RWPE2 (cell line): ENCODE data around the gene ARHGAP15.

Experiments
- ATAC-seq: fragments of 200-7000 bp; cut with Tn5 transposase; 3 replicates; pipeline ENCODE4 v1.9.1; 2021; ENCODE audit warnings: low read depth
- DNase-seq: peaks from one replicate; pipeline ENCODE4 v3.0.0-alpha.2; 2020; ENCODE audit warnings: low spot score
- H3K27ac ChIP-seq: fragments of 450-650 bp; 2 replicates; pipeline ENCODE4 v1.5.1; 2017; ENCODE audit warnings: mild to moderate bottlenecking; ENCODE audit not compliant: poor library complexity, severe bottlenecking
- H3K27me3 ChIP-seq: fragments of 250-450 bp; sonication (Bioruptor Pico); 2 replicates; pipeline ENCODE4 v1.5.1; 2021; ENCODE audit warnings: mild to moderate bottlenecking, moderate library complexity; ENCODE audit not compliant: insufficient read depth, poor library complexity, severe bottlenecking
- H3K36me3 ChIP-seq: fragments of 250-450 bp; sonication (Bioruptor Pico); 2 replicates; pipeline ENCODE4 v1.5.1; 2020; ENCODE audit warnings: low read depth, mild to moderate bottlenecking, moderate library complexity
- H3K4me1 ChIP-seq: fragments of 250-450 bp; sonication (Bioruptor Pico); 2 replicates; pipeline ENCODE4 v1.5.1; 2021; ENCODE audit warnings: mild to moderate bottlenecking, moderate library complexity; ENCODE audit not compliant: insufficient read depth, poor library complexity, severe bottlenecking
- H3K4me3 ChIP-seq: fragments of 250-450 bp; sonication (Bioruptor Pico); 2 replicates; pipeline ENCODE4 v1.5.1; 2021; ENCODE audit warnings: mild to moderate bottlenecking, moderate library complexity; ENCODE audit not compliant: severe bottlenecking
- H3K9me3 ChIP-seq: fragments of 250-450 bp; sonication (Bioruptor Pico); 2 replicates; pipeline ENCODE4 v1.5.1; 2021; ENCODE audit warnings: mild to moderate bottlenecking, moderate library complexity; ENCODE audit not compliant: severe bottlenecking
- TF ChIP-seq, protein P1 (sequence below): fragments of 450-650 bp; IDR thresholded peaks from one replicate; pipeline ENCODE4 v1.5.1; 2017; ENCODE audit warnings: mild to moderate bottlenecking, moderate library complexity; ENCODE audit not compliant: poor library complexity, severe bottlenecking

Gene ARHGAP15

DNA sequence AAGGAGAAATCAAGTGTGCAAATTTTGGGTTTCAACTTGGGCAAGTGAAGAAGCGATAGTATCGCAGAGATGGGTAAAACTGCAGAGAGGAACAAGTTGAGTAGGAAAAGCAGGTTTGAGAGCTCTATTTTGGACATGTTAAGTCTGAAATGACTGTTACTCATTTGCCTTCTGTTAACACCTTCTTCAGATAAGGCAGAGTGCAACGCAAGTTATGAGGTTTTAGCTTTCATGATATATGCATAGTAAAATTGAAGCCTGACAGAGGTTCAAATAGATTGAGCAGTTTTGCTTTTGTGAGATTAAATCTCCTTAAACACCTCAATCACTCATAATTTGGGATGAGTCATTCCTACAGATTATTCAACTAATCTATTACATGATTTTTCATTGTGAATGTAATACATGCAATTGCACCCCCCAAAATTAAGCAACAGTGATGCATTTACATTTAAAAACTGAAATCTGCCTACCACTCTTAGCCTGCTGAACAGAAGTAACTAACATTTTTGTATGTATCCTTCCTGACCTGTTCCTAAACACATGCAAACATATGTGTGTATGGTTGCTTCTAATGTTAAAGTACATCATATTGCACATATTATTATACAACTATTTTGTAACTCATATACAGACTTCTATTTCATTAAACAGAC is 575.4 kb downstream of the ARHGAP15 start:
- no peak for DNase-seq
- peaks cover 15% of the 10 kb centered on the region for H3K4me1 ChIP-seq
- TF ChIP-seq, protein P1, sequence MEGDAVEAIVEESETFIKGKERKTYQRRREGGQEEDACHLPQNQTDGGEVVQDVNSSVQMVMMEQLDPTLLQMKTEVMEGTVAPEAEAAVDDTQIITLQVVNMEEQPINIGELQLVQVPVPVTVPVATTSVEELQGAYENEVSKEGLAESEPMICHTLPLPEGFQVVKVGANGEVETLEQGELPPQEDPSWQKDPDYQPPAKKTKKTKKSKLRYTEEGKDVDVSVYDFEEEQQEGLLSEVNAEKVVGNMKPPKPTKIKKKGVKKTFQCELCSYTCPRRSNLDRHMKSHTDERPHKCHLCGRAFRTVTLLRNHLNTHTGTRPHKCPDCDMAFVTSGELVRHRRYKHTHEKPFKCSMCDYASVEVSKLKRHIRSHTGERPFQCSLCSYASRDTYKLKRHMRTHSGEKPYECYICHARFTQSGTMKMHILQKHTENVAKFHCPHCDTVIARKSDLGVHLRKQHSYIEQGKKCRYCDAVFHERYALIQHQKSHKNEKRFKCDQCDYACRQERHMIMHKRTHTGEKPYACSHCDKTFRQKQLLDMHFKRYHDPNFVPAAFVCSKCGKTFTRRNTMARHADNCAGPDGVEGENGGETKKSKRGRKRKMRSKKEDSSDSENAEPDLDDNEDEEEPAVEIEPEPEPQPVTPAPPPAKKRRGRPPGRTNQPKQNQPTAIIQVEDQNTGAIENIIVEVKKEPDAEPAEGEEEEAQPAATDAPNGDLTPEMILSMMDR, result no peak
- no peak for ATAC-seq
- H3K9me3 ChIP-seq, result no peaks in the 10 kb centered on the region
- H3K36me3 ChIP-seq, result no peaks in the 10 kb centered on the region
- peak overlapping the region; percentile 44 for H3K27ac ChIP-seq
- H3K27me3 ChIP-seq, result no peaks in the 10 kb centered on the region
- no peak overlapping the region for H3K4me3 ChIP-seq

- no peaks in the 10 kb centered on the region for H3K27me3 ChIP-seq
- H3K36me3 ChIP-seq, result no peaks in the 10 kb centered on the region
- H3K27ac ChIP-seq, result peak overlapping the region; percentile 44
- ATAC-seq (peak; percentile 86), DNase-seq (no peak)
- TF ChIP-seq, protein P1, result no peak
- peaks cover 15% of the 10 kb centered on the region for H3K4me1 ChIP-seq
- H3K9me3 ChIP-seq, result no peaks in the 10 kb centered on the region
- H3K4me3 ChIP-seq, result no peak overlapping the region
Observed at GRCh38 chr2:143705108-143705707, 576.0 kb downstream of the ARHGAP15 start.

DNA sequence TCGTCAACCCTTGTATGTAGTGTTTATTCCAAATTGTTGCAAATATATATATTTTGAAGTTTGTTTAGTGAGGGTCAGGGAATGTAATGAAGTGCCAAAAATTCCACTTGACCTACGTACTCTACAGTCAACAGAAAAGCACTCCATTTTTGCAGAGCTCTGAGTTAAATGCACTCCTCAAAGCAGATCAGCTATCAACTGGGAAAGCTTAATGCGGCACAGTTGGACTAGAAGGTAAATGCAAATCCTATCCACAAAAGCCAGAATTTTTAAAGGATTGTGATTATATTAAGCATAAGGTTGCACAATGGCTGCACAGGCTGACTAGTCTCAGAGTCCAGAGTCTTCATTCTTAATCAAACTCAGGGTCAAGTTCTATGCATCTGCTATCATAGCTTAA is 577.1 kb downstream of the ARHGAP15 start:
- TF ChIP-seq, protein P1, result no peak
- no peak overlapping the region for H3K27ac ChIP-seq
- H3K27me3 ChIP-seq, result no peaks in the 10 kb centered on the region
- DNase-seq, result no peak
- ATAC-seq, result no peak
- H3K4me1 ChIP-seq, result peaks cover 15% of the 10 kb centered on the region
- no peaks in the 10 kb centered on the region for H3K9me3 ChIP-seq
- H3K36me3 ChIP-seq, result no peaks in the 10 kb centered on the region
- no peak overlapping the region for H3K4me3 ChIP-seq

DNA sequence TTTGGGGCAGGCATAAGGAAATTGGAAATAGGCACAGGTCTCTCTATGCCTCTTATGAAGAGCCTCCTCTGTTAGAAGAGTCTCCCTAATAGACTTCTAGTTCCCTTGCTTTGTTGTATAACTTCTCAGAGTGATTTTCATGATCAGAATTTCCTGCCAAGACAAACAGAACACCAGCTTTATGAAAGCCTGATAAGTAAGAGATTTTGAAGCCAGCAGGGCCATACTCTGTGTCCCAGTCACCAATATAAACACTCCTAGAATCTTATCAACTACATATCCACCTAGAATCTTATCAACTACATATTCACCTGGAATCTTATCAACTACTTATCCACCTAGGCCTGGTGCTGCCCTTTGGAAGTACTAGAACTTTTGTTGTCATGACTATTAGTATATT is 579.5 kb downstream of the ARHGAP15 start:
- no peaks in the 10 kb centered on the region for H3K27me3 ChIP-seq
- no peak for DNase-seq
- no peak overlapping the region for H3K4me3 ChIP-seq
- no peak overlapping the region for H3K27ac ChIP-seq
- no peaks in the 10 kb centered on the region for H3K9me3 ChIP-seq
- H3K36me3 ChIP-seq, result no peaks in the 10 kb centered on the region
- ATAC-seq, result no peak
- H3K4me1 ChIP-seq, result peaks cover 15% of the 10 kb centered on the region
- TF ChIP-seq, protein P1, result no peak

GRCh38 chr2:143710196-143710595 is 581.0 kb downstream of the ARHGAP15 start:
- no peak for ATAC-seq
- Histone ChIP-seq H3K27me3 (no peaks in the 10 kb centered on the region), H3K4me3 (no peak overlapping the region), H3K9me3 (no peaks in the 10 kb centered on the region), H3K36me3 (no peaks in the 10 kb centered on the region), H3K4me1 (peaks cover 9% of the 10 kb centered on the region), H3K27ac (no peak overlapping the region)
- TF ChIP-seq, protein P1, result no peak
- DNase-seq, result no peak
